ENCODE results near the gene FXYD3.

DNA sequence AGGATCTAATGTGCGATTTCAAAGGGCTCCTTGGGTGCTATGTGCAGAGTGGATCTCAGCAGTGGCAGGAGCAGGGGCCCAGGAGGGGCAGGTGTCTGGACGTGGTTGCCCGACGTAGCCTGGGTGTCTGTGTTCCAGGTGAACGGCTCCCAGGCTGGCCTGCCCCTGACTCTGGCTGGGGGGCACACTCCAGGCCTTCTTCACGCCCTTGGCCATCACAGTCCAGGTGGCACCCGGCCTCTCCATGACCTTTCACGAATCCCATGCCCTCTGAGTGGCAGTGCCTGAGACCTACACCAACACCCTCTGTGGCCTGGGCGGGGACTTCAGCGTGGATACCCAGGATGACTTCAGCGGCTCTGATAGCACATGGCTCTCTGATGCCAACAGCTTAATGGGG is 11.3 kb upstream of the FXYD3 start:
- TF ChIP-seq POLR2A (IDR thresholded peaks at IDR 0.05; ENCODE audit: borderline replicate concordance, extremely low read depth, insufficient read depth, insufficient read length) (no peak), POLR2AphosphoS5 (IDR thresholded peaks at IDR 0.05; ENCODE audit: low read depth, low read length) (no peak), EZH2 (IDR thresholded peaks at IDR 0.05) (no peak), RAD21 (IDR thresholded peaks at IDR 0.05; ENCODE audit: low read depth) (no peak), YY1 (IDR thresholded peaks at IDR 0.05; ENCODE audit: extremely low read depth, insufficient replicate concordance, low read depth, low read length) (no peak), CEBPB (IDR thresholded peaks at IDR 0.05; ENCODE audit: low read depth) (no peak), EZH2phosphoT487 (IDR thresholded peaks at IDR 0.05; ENCODE audit: borderline replicate concordance) (no peak)
- TF ChIP-seq, protein P1, sequence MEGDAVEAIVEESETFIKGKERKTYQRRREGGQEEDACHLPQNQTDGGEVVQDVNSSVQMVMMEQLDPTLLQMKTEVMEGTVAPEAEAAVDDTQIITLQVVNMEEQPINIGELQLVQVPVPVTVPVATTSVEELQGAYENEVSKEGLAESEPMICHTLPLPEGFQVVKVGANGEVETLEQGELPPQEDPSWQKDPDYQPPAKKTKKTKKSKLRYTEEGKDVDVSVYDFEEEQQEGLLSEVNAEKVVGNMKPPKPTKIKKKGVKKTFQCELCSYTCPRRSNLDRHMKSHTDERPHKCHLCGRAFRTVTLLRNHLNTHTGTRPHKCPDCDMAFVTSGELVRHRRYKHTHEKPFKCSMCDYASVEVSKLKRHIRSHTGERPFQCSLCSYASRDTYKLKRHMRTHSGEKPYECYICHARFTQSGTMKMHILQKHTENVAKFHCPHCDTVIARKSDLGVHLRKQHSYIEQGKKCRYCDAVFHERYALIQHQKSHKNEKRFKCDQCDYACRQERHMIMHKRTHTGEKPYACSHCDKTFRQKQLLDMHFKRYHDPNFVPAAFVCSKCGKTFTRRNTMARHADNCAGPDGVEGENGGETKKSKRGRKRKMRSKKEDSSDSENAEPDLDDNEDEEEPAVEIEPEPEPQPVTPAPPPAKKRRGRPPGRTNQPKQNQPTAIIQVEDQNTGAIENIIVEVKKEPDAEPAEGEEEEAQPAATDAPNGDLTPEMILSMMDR (IDR thresholded peaks at IDR 0.05 in 2 of 3, conservative IDR thresholded peaks at IDR 0.05 in 1 of 3; ENCODE audit: borderline replicate concordance in 1 of 3, insufficient read depth in 1 of 3, low read depth in 2 of 3, low read length in 2 of 3), result no peak

Measured in HCT116 (cell line).